Activated naive CD4-positive, alpha-beta T cell treated with anti-CD3 and anti-CD28 coated beads, Interleukin-2, amount 50 U/mL, for 16 hours (primary cell): ENCODE data around the gene USP6.
"Not testable (repeated sequence)": the region's sequence is repeated elsewhere in the genome, so short reads cannot be mapped to it uniquely, and the experiment has no call there.

ENCODE experiments used
- DNase-seq: peaks from one replicate; pipeline ENCODE4 v3.0.0-alpha.2; 2020

The USP6 gene

GRCh38 chr17:5136580-5137412, 21.0 kb downstream of the USP6 start:
- DNase-seq = not testable (repeated sequence)

- DNase-seq = not testable (repeated sequence)
Measured at GRCh38 chr17:5137511-5138197, 21.8 kb downstream of the USP6 start.

- not testable (repeated sequence) for DNase-seq
Measured at GRCh38 chr17:5138198-5138544, 22.3 kb downstream of the USP6 start.

GRCh38 chr17:5138616-5139457, 23.0 kb downstream of the USP6 start:
- no peak for DNase-seq

GRCh38 chr17:5139458-5139732, 23.6 kb downstream of the USP6 start:
- DNase-seq = no peak

- not testable (repeated sequence) for DNase-seq
Measured at GRCh38 chr17:5142877-5143276, 27.0 kb downstream of the USP6 start.

GRCh38 chr17:5146122-5146521, 30.3 kb downstream of the USP6 start:
- not testable (repeated sequence) for DNase-seq

- DNase-seq = not testable (repeated sequence)
Measured at GRCh38 chr17:5160702-5161101, 44.9 kb downstream of the USP6 start.

GRCh38 chr17:5161793-5162192, 46.0 kb downstream of the USP6 start:
- not testable (repeated sequence) for DNase-seq

- no peak for DNase-seq
Measured at GRCh38 chr17:5164436-5164835, 48.6 kb downstream of the USP6 start.

- not testable (repeated sequence) for DNase-seq
Measured at GRCh38 chr17:5165791-5166564, 50.1 kb downstream of the USP6 start.

- not testable (repeated sequence) for DNase-seq
Measured at GRCh38 chr17:5175027-5175426, 59.2 kb downstream of the USP6 start.

GRCh38 chr17:5179003-5179402, 63.2 kb downstream of the USP6 start:
- DNase-seq = no peak

- no peak for DNase-seq
Measured at GRCh38 chr17:5181509-5182305, 65.9 kb downstream of the USP6 start.

- DNase-seq = no peak
Measured at GRCh38 chr17:5182597-5183409, 67.0 kb downstream of the USP6 start.

- DNase-seq = no peak
Measured at GRCh38 chr17:5183410-5183793, 67.6 kb downstream of the USP6 start.

GRCh38 chr17:5184288-5184687, 68.5 kb downstream of the USP6 start:
- DNase-seq = no peak

GRCh38 chr17:5191541-5192417, 75.9 kb downstream of the USP6 start, which contains the start of gene ZNF594:
Gene ZNF594 (minus strand): TSS chr17:5191868. CDS start chr17:5184256, 7,612 bp downstream.
- peak; percentile 99 for DNase-seq

- no peak for DNase-seq
Measured at GRCh38 chr17:5194346-5194745, 78.5 kb downstream of the USP6 start.

- no peak for DNase-seq
Measured at GRCh38 chr17:5198472-5198871, 82.6 kb downstream of the USP6 start.
